Right kidney (tissue), 1 donor: ENCODE results near the gene CD300LD.
"Not testable (repeated sequence)": the region's sequence is repeated elsewhere in the genome, so short reads cannot be mapped to it uniquely, and the experiment has no call there.

Source experiments
- DNase-seq: peaks from one replicate; pipeline ENCODE4 v3.0.0-alpha.2; 2016

Gene CD300LD

GRCh38 chr17:74606050-74606449, 14.0 kb upstream of the CD300LD start:
- no peak for DNase-seq

- DNase-seq = no peak
Measured at GRCh38 chr17:74605361-74605760, 13.3 kb upstream of the CD300LD start.

- DNase-seq = no peak
Measured at GRCh38 chr17:74604761-74605160, 12.7 kb upstream of the CD300LD start.

GRCh38 chr17:74604200-74604599, 12.1 kb upstream of the CD300LD start:
- no peak for DNase-seq

- DNase-seq = no peak
Measured at GRCh38 chr17:74603746-74604145, 11.7 kb upstream of the CD300LD start.

GRCh38 chr17:74603037-74603635, 11.1 kb upstream of the CD300LD start:
- no peak for DNase-seq

- no peak for DNase-seq
Measured at GRCh38 chr17:74601944-74602572, 10.0 kb upstream of the CD300LD start.

- DNase-seq = no peak
Measured at GRCh38 chr17:74599448-74599939, 7.4 kb upstream of the CD300LD start.

GRCh38 chr17:74599023-74599399, 6.9 kb upstream of the CD300LD start:
- no peak for DNase-seq

GRCh38 chr17:74598346-74599022, 6.4 kb upstream of the CD300LD start:
- DNase-seq = no peak

GRCh38 chr17:74597069-74597790, 5.1 kb upstream of the CD300LD start:
- DNase-seq = no peak

- no peak for DNase-seq
Measured at GRCh38 chr17:74595037-74595750, 3.1 kb upstream of the CD300LD start.

GRCh38 chr17:74591503-74591902, 580 bp downstream of the CD300LD start:
- no peak for DNase-seq

- DNase-seq = no peak
Measured at GRCh38 chr17:74585711-74586110, 6.4 kb downstream of the CD300LD start.

GRCh38 chr17:74584292-74585060, 7.6 kb downstream of the CD300LD start:
- DNase-seq = no peak

GRCh38 chr17:74582633-74583032, 9.4 kb downstream of the CD300LD start:
- DNase-seq = no peak

- no peak for DNase-seq
Measured at GRCh38 chr17:74579900-74580299, 12.2 kb downstream of the CD300LD start.

GRCh38 chr17:74578979-74579378, 13.1 kb downstream of the CD300LD start:
- no peak for DNase-seq

GRCh38 chr17:74574489-74575142, 17.5 kb downstream of the CD300LD start:
- no peak for DNase-seq

GRCh38 chr17:74573635-74574034, 18.4 kb downstream of the CD300LD start:
- not testable (repeated sequence) for DNase-seq

- DNase-seq = no peak
Measured at GRCh38 chr17:74573169-74573568, 18.9 kb downstream of the CD300LD start.
